Right lobe of liver (tissue), 4 donors: ENCODE data around the gene KYAT1.

Experiments
- POLR2A ChIP-seq: fragments of 450-650 bp; IDR thresholded peaks from one replicate; pipeline ENCODE4 v1.6.1; 2017; ENCODE audit warnings: antibody characterized with exemption, mild to moderate bottlenecking
- TF ChIP-seq, protein P1 (sequence below), 4 donors: fragments of 200-600 bp in 3 of 4; fragments of 450-650 bp in 1 of 4; IDR thresholded peaks; one replicate each; pipeline versions ENCODE4 v1.5.1 to v1.8.0; 2016 to 2022; ENCODE audit warnings: antibody characterized with exemption in 4 of 4, mild to moderate bottlenecking in 2 of 4
- donor health status: DM: no; HTN: no; CAD: no.
- donor health status: DM: no; HTN: no; CAD: no.
- donor health status: DM: no; HTN: yes; CAD: no.

DNA sequence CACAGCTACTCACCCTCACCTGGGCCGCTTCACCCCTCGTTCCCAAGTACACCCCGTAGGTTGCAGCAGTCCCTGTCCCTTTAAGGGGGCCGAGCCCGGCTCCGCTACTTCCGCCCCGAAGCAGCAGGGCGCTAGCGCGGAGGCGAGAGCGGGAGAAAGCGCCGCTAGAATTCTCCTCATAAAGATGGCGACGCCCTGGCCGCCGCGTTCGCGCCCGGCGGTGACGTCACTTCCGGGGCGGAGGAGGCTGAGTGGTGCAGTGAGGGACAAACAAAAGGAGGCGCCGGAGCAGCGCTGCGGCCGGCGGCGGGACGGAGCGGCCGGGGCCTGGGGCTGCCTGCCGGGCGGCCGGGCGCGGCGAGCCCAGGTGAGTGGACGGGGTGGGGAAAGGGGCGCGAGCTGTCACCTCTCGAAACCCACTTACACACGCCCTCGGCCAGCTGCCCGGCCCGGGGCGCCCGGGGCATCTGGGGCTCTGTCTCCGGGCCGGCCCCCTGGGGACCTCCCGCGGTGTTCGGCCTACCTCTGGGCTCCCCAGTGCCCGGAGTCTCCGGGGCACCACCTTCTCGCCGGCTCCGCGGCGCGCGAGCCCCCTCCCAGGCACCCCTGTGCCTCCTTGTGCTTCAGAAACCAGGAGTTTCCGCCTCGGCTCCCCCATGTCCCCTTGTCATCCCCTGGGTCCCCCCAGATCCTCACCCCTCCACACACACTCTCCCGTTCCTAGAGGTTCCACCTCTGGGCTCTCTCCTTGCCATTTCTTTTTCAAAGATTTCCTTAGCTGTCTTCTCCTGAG lies at the start of gene KYAT1, which contains the start of gene LRRC8A:
- TF ChIP-seq, protein P1, sequence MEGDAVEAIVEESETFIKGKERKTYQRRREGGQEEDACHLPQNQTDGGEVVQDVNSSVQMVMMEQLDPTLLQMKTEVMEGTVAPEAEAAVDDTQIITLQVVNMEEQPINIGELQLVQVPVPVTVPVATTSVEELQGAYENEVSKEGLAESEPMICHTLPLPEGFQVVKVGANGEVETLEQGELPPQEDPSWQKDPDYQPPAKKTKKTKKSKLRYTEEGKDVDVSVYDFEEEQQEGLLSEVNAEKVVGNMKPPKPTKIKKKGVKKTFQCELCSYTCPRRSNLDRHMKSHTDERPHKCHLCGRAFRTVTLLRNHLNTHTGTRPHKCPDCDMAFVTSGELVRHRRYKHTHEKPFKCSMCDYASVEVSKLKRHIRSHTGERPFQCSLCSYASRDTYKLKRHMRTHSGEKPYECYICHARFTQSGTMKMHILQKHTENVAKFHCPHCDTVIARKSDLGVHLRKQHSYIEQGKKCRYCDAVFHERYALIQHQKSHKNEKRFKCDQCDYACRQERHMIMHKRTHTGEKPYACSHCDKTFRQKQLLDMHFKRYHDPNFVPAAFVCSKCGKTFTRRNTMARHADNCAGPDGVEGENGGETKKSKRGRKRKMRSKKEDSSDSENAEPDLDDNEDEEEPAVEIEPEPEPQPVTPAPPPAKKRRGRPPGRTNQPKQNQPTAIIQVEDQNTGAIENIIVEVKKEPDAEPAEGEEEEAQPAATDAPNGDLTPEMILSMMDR (IDR thresholded peaks at IDR 0.05), result peak in 3 of 4 donors; percentile 6 to 21 (median 12)
- TF ChIP-seq POLR2A, result peak; percentile 96
